Measurements from ENCODE around the gene RNF17.

RNF17 gene

GRCh38 chr13:24734950-24735349 is 29.0 kb upstream of the RNF17 start:
- Histone ChIP-seq H3K27ac (ENCODE audit: extremely low read depth, low read depth, low read length) (no peak overlapping the region), H3K36me3 (ENCODE audit: control insufficient read depth in 2 of 2, insufficient read depth in 1 of 2, low read length in 2 of 2) (no peaks in the 10 kb centered on the region), H3K4me1 (ENCODE audit: control insufficient read depth, insufficient read depth, low read length) (no peaks in the 10 kb centered on the region), H3K4me3 (ENCODE audit: low read depth, low read length) (no peak overlapping the region), H3K9me3 (ENCODE audit: control insufficient read depth, insufficient read depth, low read depth, low read length) (no peaks in the 10 kb centered on the region)
- TF ChIP-seq ZNF549 (tag by site-specific recombination; IDR thresholded peaks at IDR 0.05) (no peak), ZNF366 (tag by site-specific recombination; conservative IDR thresholded peaks at IDR 0.05) (no peak)
- CTCF ChIA-PET = interaction anchor here (2.3 kb wide), 1 partner anchor 8 kb away, joined by 6 read pairs; no protein-coding TSS in a partner anchor
- POLR2A ChIA-PET = no interaction called here

GRCh38 chr13:24737042-24737441 is 26.9 kb upstream of the RNF17 start:
- POLR2A ChIA-PET = no interaction called here
- CTCF ChIA-PET = interaction anchor here (0.7 to 2.3 kb wide), 3 partner anchors 10 to 504 kb away, joined by 3 to 6 read pairs (median 3); no protein-coding TSS in a partner anchor
- TF ChIP-seq ZBTB26 (tag by site-specific recombination; optimal IDR thresholded peaks at IDR 0.05) = no peak
- TF ChIP-seq ZNF398 (tag by site-specific recombination; IDR thresholded peaks at IDR 0.05) = no peak
- TF ChIP-seq ZNF335 (tag by site-specific recombination; conservative IDR thresholded peaks at IDR 0.05) = no peak
- TF ChIP-seq ZBTB21 (tag by site-specific recombination; IDR thresholded peaks at IDR 0.05) = no peak
- no peak for TF ChIP-seq ZFP3 (tag by site-specific recombination; IDR thresholded peaks at IDR 0.05; ENCODE audit: low read depth)
- no peak for TF ChIP-seq ZSCAN23 (tag by site-specific recombination; IDR thresholded peaks at IDR 0.05)
- TF ChIP-seq ZNF221 (tag by site-specific recombination; IDR thresholded peaks at IDR 0.05; ENCODE audit: borderline replicate concordance) = no peak
- TF ChIP-seq HOXD13 (CRISPR knock-in tag; IDR thresholded peaks at IDR 0.05; ENCODE audit: borderline replicate concordance) = no peak
- no peak for TF ChIP-seq ZNF623 (tag by site-specific recombination; IDR thresholded peaks at IDR 0.05)
- TF ChIP-seq WT1 (tag by site-specific recombination; IDR thresholded peaks at IDR 0.05) = no peak
- TF ChIP-seq AEBP2 (tag by site-specific recombination; IDR thresholded peaks at IDR 0.05; ENCODE audit: borderline replicate concordance) = no peak
- no peak for TF ChIP-seq ZNF114 (tag by site-specific recombination; IDR thresholded peaks at IDR 0.05)
- no peak for TF ChIP-seq ZNF324 (tag by site-specific recombination; IDR thresholded peaks at IDR 0.05)
- TF ChIP-seq YY1 (tag by site-specific recombination; IDR thresholded peaks at IDR 0.05) = no peak
- no peak for TF ChIP-seq ZNF664 (tag by site-specific recombination; IDR thresholded peaks at IDR 0.05)
- Histone ChIP-seq H3K4me3 (ENCODE audit: low read depth, low read length) (no peak overlapping the region), H3K9me3 (ENCODE audit: control insufficient read depth, insufficient read depth, low read depth, low read length) (no peaks in the 10 kb centered on the region), H3K27ac (ENCODE audit: extremely low read depth, low read depth, low read length) (no peak overlapping the region), H3K4me1 (ENCODE audit: control insufficient read depth, insufficient read depth, low read length) (no peaks in the 10 kb centered on the region), H3K36me3 (ENCODE audit: control insufficient read depth in 2 of 2, insufficient read depth in 1 of 2, low read length in 2 of 2) (no peaks in the 10 kb centered on the region)

- Histone ChIP-seq H3K27ac (ENCODE audit: extremely low read depth, low read depth, low read length) (no peak overlapping the region), H3K4me3 (ENCODE audit: low read depth, low read length) (no peak overlapping the region), H3K36me3 (ENCODE audit: control insufficient read depth in 2 of 2, insufficient read depth in 1 of 2, low read length in 2 of 2) (no peaks in the 10 kb centered on the region), H3K4me1 (ENCODE audit: control insufficient read depth, insufficient read depth, low read length) (no peaks in the 10 kb centered on the region), H3K9me3 (ENCODE audit: control insufficient read depth, insufficient read depth, low read depth, low read length) (no peaks in the 10 kb centered on the region)
- ChIA-PET CTCF (no interaction called here), POLR2A (interaction anchor here (0.5 kb wide), 1 partner anchor 131 kb away, joined by 9 read pairs; no protein-coding TSS in a partner anchor)
- no peak for TF ChIP-seq ZSCAN30 (tag by site-specific recombination; IDR thresholded peaks at IDR 0.05)
- TF ChIP-seq KLF17 (tag by site-specific recombination; IDR thresholded peaks at IDR 0.05) = no peak
- no peak for TF ChIP-seq PRDM6 (tag by site-specific recombination; IDR thresholded peaks at IDR 0.05)
- TF ChIP-seq ZNF266 (tag by site-specific recombination; IDR thresholded peaks at IDR 0.05; ENCODE audit: low read depth) = no peak
- TF ChIP-seq ZNF202 (tag by site-specific recombination; IDR thresholded peaks at IDR 0.05; ENCODE audit: borderline replicate concordance) = no peak
- no peak for TF ChIP-seq ZNF223 (tag by site-specific recombination; IDR thresholded peaks at IDR 0.05)
- no peak for TF ChIP-seq ZNF248 (tag by site-specific recombination; IDR thresholded peaks at IDR 0.05)
- TF ChIP-seq ZNF146 (tag by site-specific recombination; IDR thresholded peaks at IDR 0.05) = no peak
- TF ChIP-seq MYNN (tag by site-specific recombination; IDR thresholded peaks at IDR 0.05; ENCODE audit: borderline replicate concordance) = no peak
- TF ChIP-seq OVOL3 (tag by site-specific recombination; IDR thresholded peaks at IDR 0.05) = no peak
These were observed 25.6 kb upstream of the RNF17 start for GRCh38 chr13:24738366-24738847.
